ENCODE data around the gene TMEM167B. TPM values are rescaled to one million over a fixed set of nuclear protein-coding genes. Genes with fewer than 3 reads are reported as not detected.
A peak's percentile ranks its signal among the peaks of the same experiment; 100 is the strongest.

TMEM167B gene
- total RNA-seq, 2 experiments from 2014 or later = 21.8 to 23.4 TPM

DNA sequence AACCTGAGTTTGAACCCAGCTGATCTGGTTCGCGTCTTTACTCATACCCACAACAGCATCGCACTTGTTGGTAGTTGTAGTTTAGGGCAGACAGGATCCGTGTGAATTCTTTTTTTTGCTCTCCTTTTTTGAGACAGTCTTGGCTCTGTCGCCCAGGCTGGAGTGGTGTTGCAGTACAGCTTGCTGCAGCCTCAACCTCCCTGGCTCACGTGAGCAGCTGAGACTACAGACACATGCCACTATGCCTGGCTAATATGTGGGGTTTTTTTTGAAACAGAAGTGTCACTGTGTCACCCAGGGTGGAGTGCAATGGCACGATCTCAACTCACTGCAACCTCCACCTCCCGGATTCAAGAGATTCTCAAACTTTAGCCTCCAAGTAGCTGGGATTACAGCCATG lies 22.7 kb upstream of the TMEM167B start:
- Mint-ChIP-seq H3K9me3 (no peaks in the 10 kb centered on the region), H3K4me3 (no peak overlapping the region), H3K36me3 (ENCODE audit: low read depth) (peaks cover 11% of the 10 kb centered on the region), H3K27ac (no peak overlapping the region), H3K4me1 (ENCODE audit: low read depth) (peaks cover 2% of the 10 kb centered on the region), H3K27me3 (no peaks in the 10 kb centered on the region)
- CTCF ChIA-PET = no interaction called here
- TF ChIP-seq, protein P1, sequence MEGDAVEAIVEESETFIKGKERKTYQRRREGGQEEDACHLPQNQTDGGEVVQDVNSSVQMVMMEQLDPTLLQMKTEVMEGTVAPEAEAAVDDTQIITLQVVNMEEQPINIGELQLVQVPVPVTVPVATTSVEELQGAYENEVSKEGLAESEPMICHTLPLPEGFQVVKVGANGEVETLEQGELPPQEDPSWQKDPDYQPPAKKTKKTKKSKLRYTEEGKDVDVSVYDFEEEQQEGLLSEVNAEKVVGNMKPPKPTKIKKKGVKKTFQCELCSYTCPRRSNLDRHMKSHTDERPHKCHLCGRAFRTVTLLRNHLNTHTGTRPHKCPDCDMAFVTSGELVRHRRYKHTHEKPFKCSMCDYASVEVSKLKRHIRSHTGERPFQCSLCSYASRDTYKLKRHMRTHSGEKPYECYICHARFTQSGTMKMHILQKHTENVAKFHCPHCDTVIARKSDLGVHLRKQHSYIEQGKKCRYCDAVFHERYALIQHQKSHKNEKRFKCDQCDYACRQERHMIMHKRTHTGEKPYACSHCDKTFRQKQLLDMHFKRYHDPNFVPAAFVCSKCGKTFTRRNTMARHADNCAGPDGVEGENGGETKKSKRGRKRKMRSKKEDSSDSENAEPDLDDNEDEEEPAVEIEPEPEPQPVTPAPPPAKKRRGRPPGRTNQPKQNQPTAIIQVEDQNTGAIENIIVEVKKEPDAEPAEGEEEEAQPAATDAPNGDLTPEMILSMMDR (IDR thresholded peaks at IDR 0.05) = no peak
- intact Hi-C loops (cut with micrococcal nuclease) = no loop called here
- DNase-seq (no peak), ATAC-seq (no peak)
- POLR2A ChIA-PET = interaction anchor here (1.0 kb wide), 1 partner anchor 32 kb away, joined by 3 read pairs; no protein-coding TSS in a partner anchor

DNA sequence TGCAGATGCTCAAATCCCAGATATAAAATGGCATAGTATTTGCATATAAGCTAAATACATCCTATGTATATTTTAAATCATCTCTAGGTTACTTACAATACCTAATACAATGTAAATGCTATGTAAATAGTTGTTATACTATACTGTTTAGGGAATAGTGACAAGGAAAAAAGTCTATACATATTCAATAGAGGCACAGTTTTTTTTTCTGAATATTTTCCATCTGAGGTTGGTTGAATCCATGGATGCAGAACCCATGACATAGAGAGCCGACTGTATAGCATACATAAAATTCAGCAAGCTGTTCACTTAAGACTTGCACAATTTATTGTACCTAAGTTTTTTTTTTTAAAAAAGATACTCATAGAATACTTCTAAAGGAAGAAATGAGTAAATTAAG lies 21.3 kb upstream of the TMEM167B start:
- Mint-ChIP-seq H3K4me1 (ENCODE audit: low read depth) (peaks cover 5% of the 10 kb centered on the region), H3K27me3 (no peaks in the 10 kb centered on the region), H3K9me3 (no peaks in the 10 kb centered on the region), H3K4me3 (no peak overlapping the region), H3K36me3 (ENCODE audit: low read depth) (peaks cover 13% of the 10 kb centered on the region), H3K27ac (no peak overlapping the region)
- TF ChIP-seq, protein P1 (IDR thresholded peaks at IDR 0.05) = no peak
- ATAC-seq (no peak), DNase-seq (no peak)
- POLR2A ChIA-PET = interaction anchor here (1.3 kb wide), 1 partner anchor 31 kb away, joined by 4 read pairs; no protein-coding TSS in a partner anchor
- CTCF ChIA-PET = no interaction called here
- intact Hi-C loops (cut with micrococcal nuclease) = no loop called here

DNA sequence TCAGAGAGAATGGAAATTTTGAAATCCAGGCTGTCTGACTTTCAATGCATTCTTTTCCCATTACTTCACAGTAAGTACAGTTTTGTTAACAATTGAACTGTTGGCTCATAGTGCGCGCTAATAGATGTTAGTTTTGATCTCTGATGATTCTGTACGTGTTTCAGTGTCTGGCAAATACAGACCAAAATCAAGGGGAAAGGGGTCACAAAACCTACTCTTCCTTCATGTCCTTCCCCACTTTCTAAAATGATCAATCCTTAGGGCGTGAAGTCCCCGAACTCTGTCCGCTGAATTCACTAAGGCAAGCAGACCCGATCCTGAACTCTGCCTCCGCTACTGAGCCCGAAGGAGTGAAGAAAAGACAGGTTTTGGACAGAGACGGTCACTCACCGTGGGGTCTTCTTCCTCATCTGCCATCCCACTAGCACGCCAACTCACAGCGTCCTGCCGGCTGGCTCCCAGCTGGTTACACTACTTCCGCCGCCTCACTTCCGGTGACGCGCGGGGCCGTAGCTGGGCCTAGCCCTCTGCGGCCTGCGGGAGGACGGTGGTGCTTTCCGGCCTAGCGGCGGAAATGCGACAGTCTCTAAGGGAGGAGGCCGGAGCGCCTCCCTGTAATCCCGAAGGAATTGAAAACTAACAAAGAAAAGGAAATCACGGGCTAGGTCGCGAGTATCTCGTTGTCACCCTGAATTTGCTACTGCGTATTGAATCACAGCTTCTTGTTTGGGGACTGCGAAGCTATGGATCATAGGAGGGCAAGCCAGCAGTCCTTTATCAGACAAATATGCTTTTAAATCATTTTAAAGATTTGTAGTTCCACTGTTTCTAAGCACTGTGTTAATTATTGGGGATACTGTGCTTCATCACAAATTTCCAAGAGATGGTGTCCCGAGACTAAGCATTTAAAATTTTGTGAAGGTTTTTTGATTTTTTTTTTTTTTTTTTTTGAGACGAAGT lies 14.8 kb upstream of the TMEM167B start, which contains the start of gene TAF13:
Gene TAF13, minus strand, starts transcription at position 473 of the 960 bp plus-strand sequence. Its CDS starts 56 bp downstream, at position 417.
- no peaks in the 10 kb centered on the region for H3K27me3 Mint-ChIP-seq
- CTCF ChIA-PET = interaction anchor here (0.7 to 2.7 kb wide), 6 partner anchors 11 to 37 kb away, joined by 3 to 11 read pairs (median 4); a partner anchor contains a TSS
- intact Hi-C loops (cut with micrococcal nuclease) = no loop called here
- ATAC-seq = peak; percentile 99
- H3K27ac Mint-ChIP-seq = peak within 1 kb of the TSS; percentile 96
- TF ChIP-seq, protein P1 (IDR thresholded peaks at IDR 0.05) = no peak
- H3K9me3 Mint-ChIP-seq = no peaks in the 10 kb centered on the region
- POLR2A ChIA-PET = interaction anchor here (1.5 to 2.7 kb wide), 2 partner anchors 15 to 24 kb away, joined by 4 to 14 read pairs; partner anchors contain the start of gene TMEM167B
- peaks cover 3% of the 10 kb centered on the region for H3K36me3 Mint-ChIP-seq (ENCODE audit: low read depth)
- peaks cover 15% of the 10 kb centered on the region for H3K4me1 Mint-ChIP-seq (ENCODE audit: low read depth)
- peak; percentile 92 for DNase-seq
- H3K4me3 Mint-ChIP-seq = peak within 1 kb of the TSS; percentile 93

DNA sequence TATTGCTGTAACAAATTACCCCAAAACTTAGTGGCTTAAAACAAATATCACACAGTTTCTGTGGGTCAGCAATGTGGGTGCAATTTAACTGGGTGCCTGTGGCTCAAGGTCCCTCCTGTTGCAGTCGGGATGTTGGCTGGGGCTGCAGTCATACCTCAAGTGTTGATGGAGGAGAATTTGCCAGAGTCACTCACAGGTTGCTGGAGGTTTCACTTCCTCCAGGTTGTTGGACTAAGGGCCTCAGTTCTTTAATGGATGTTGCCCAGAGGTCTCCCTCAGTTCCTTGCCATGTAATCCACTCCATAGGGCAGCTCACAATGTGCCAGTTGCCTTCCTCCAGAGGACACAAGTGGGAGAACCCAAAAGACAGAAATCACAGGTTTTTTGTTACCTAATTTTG lies 12.2 kb upstream of the TMEM167B start:
- Mint-ChIP-seq H3K4me3 (no peak overlapping the region), H3K27ac (no peak overlapping the region), H3K9me3 (no peaks in the 10 kb centered on the region), H3K4me1 (ENCODE audit: low read depth) (peaks cover 12% of the 10 kb centered on the region), H3K36me3 (ENCODE audit: low read depth) (peaks cover 3% of the 10 kb centered on the region), H3K27me3 (no peaks in the 10 kb centered on the region)
- POLR2A ChIA-PET = no interaction called here
- CTCF ChIA-PET = no interaction called here
- DNase-seq = no peak
- no peak for ATAC-seq
- intact Hi-C loops (cut with micrococcal nuclease) = no loop called here
- TF ChIP-seq, protein P1 (IDR thresholded peaks at IDR 0.05) = no peak

DNA sequence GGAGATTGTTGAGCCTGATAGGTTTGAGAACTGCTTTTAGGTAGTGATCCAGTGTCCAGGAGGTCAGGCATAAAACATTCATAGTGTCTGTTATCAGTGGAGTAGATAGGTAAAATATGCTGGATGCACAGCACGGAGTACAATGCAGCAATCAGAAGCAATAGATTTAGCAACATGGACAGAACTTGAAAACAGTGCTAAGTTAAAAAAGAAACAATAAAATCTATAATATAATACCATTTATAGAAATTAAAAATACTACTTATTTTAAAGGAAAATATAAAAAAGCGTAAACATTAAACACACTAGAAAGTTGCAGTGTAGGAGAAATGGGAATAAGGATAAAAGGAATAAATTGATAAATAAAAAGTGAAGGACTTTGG lies 11.3 kb upstream of the TMEM167B start:
- no peak overlapping the region for H3K27ac Mint-ChIP-seq
- no peak for DNase-seq
- H3K4me1 Mint-ChIP-seq (ENCODE audit: low read depth) = peaks cover 11% of the 10 kb centered on the region
- H3K9me3 Mint-ChIP-seq = no peaks in the 10 kb centered on the region
- H3K4me3 Mint-ChIP-seq = no peak overlapping the region
- intact Hi-C loops (cut with micrococcal nuclease) = no loop called here
- CTCF ChIA-PET = no interaction called here
- POLR2A ChIA-PET = no interaction called here
- TF ChIP-seq, protein P1 (IDR thresholded peaks at IDR 0.05) = no peak
- ATAC-seq = no peak
- H3K27me3 Mint-ChIP-seq = no peaks in the 10 kb centered on the region
- H3K36me3 Mint-ChIP-seq (ENCODE audit: low read depth) = peaks cover 1% of the 10 kb centered on the region

All from activated CD8-positive, alpha-beta T cell treated with anti-CD3 and anti-CD28 coated beads for 36 hours (primary cell).